Esophagus muscularis mucosa (tissue), 4 donors: ENCODE results near the gene AOAH. TPM values are rescaled to one million over a fixed set of nuclear protein-coding genes. Genes with fewer than 3 reads are reported as not detected.
"Not testable (repeated sequence)": the region's sequence is repeated elsewhere in the genome, so short reads cannot be mapped to it uniquely, and the experiment has no call there.

Experiments used
- DNase-seq: peaks from one replicate; pipeline ENCODE4 v3.0.0-alpha.2; 2017; ENCODE audit errors: extremely low spot score
- H3K27ac ChIP-seq, 4 donors: fragments of 200-600 bp; sonication (generic); replicated peaks in 1 of 4; 1 replicate in 3 of 4; 2 replicates in 1 of 4; pipeline ENCODE4 v1.5.1; 2016 to 2019; ENCODE audit warnings: mild to moderate bottlenecking in 1 of 4
- H3K27me3 ChIP-seq, 4 donors: fragments of 200-600 bp; sonication (generic); one replicate each; pipeline versions ENCODE4 v1.5.1 to v1.6.0; 2016 to 2019
- H3K36me3 ChIP-seq, 4 donors: fragments of 200-600 bp; sonication (generic); one replicate each; pipeline ENCODE4 v1.5.1; 2016 to 2019
- H3K4me1 ChIP-seq, 4 donors: fragments of 200-600 bp; sonication (generic); one replicate each; pipeline ENCODE4 v1.5.1; 2016 to 2019
- H3K4me3 ChIP-seq, 4 donors: fragments of 200-600 bp; sonication (generic); 1 replicate in 2 of 4; 2 replicates in 2 of 4; pipeline ENCODE4 v1.5.1; 2016 to 2019; ENCODE audit warnings: mild to moderate bottlenecking in 4 of 4, moderate library complexity in 1 of 4
- H3K9me3 ChIP-seq, 4 donors: fragments of 200-600 bp; sonication (generic); 1 replicate in 3 of 4; 2 replicates in 1 of 4; pipeline ENCODE4 v1.5.1; 2016 to 2019
- EP300 ChIP-seq: sonication (generic); formaldehyde crosslinking; IDR thresholded peaks from one replicate; pipeline ENCODE4 v1.6.1; 2017; ENCODE audit warnings: antibody characterized with exemption
- POLR2A ChIP-seq: fragments of 450-650 bp; IDR thresholded peaks from one replicate; pipeline ENCODE4 v1.6.1; 2017; ENCODE audit warnings: antibody characterized with exemption, moderate library complexity, mild to moderate bottlenecking, low read depth
- POLR2AphosphoS5 ChIP-seq, 2 donors: sonication (generic); formaldehyde crosslinking; IDR thresholded peaks; one replicate each; pipeline ENCODE4 v1.6.1; 2017; ENCODE audit warnings: antibody characterized with exemption in 2 of 2
- WGBS: methylation state at CpG from one replicate; pipeline ENCODE4 v1.1.5; 2018; 5-methylcytosine and 5-hydroxymethylcytosine counted together
- intact Hi-C: fragments of 100-400 bp; cut with DNase I; formaldehyde crosslinking; loops from one replicate; pipeline ENCODE4 v1.15.1; 2023
- total RNA-seq, 4 donors: library from RNA; depleted of rRNA; stranded (reverse); fragments of >200 nt; gene quantifications; one replicate each; pipeline versions ENCODE4 v1.1.0 to v1.2.1, GENCODE V29; 2016
- TF ChIP-seq, protein P1 (sequence below), 3 experiments: fragments of 200-600 bp in 2 of 3; fragments of 450-650 bp in 1 of 3; sonication (generic) in 2 of 3; IDR thresholded peaks; one replicate each; pipeline ENCODE4 v1.5.1; 2017 to 2019; ENCODE audit warnings: antibody characterized with exemption in 3 of 3, mild to moderate bottlenecking in 2 of 3, moderate library complexity in 1 of 3

The AOAH gene
- total RNA-seq, 4 donors from 2014 or later = 2.0 to 16.1 (median 4.5) TPM

- TF ChIP-seq POLR2AphosphoS5 (IDR thresholded peaks at IDR 0.05) = no peak
- TF ChIP-seq, protein P1, sequence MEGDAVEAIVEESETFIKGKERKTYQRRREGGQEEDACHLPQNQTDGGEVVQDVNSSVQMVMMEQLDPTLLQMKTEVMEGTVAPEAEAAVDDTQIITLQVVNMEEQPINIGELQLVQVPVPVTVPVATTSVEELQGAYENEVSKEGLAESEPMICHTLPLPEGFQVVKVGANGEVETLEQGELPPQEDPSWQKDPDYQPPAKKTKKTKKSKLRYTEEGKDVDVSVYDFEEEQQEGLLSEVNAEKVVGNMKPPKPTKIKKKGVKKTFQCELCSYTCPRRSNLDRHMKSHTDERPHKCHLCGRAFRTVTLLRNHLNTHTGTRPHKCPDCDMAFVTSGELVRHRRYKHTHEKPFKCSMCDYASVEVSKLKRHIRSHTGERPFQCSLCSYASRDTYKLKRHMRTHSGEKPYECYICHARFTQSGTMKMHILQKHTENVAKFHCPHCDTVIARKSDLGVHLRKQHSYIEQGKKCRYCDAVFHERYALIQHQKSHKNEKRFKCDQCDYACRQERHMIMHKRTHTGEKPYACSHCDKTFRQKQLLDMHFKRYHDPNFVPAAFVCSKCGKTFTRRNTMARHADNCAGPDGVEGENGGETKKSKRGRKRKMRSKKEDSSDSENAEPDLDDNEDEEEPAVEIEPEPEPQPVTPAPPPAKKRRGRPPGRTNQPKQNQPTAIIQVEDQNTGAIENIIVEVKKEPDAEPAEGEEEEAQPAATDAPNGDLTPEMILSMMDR (IDR thresholded peaks at IDR 0.05) = no peak
- no peak for TF ChIP-seq POLR2A
- no peak for TF ChIP-seq EP300
- WGBS = 70% methylated on average over 2 of the region's 2 CpGs
These were observed 72.9 kb downstream of the AOAH start for GRCh38 chr7:36651404-36651803.

DNA sequence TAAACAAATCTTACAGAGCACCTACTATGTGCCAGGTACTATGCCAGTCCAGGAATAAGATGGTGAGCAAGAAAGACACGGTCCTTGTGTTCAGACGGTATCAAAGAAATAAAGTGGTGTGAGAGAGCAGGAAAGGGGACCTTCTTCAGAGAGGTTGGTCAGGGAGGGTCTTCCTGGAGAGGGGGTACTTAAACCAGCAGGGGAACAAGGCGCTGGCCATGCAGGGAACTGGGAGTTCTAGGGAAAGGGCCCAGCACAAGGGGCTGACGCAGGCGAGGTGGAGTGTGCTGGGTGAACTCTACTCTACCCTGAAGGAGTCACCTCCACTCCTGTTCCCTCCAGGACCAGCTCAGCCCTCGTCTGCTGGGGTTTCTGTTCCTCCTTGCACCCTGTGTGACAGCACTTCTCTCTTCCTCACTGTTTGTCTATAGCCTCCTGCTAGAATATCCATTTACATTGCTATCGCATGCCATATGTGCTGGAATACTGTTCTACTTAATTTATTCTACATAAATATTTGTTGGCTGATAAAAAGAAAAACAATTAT is 73.5 kb downstream of the AOAH start:
- WGBS = 80% methylated on average over 7 of the region's 7 CpGs
- H3K4me3 ChIP-seq = no peak overlapping the region
- TF ChIP-seq POLR2A (no peak), POLR2AphosphoS5 (IDR thresholded peaks at IDR 0.05) (no peak), EP300 (no peak)
- TF ChIP-seq, protein P1 (IDR thresholded peaks at IDR 0.05) = no peak

More at GRCh38 chr7:36651404-36651803, 72.9 kb downstream of the AOAH start:
- Histone ChIP-seq H3K4me1 (peaks cover 0 to 18% (median 14%) of the 10 kb centered on the region in 4 donors), H3K9me3 (no peaks in the 10 kb centered on the region), H3K36me3 (no peaks in the 10 kb centered on the region), H3K4me3 (no peak overlapping the region), H3K27ac (no peak overlapping the region), H3K27me3 (no peaks in the 10 kb centered on the region)
- intact Hi-C loops = no loop called here
- peak; percentile 19 for DNase-seq

GRCh38 chr7:36650320-36650719 is 74.0 kb downstream of the AOAH start:
- DNase-seq = peak; percentile 17
- 92% methylated on average over 4 of the region's 4 CpGs for WGBS
- Histone ChIP-seq H3K27ac (no peak overlapping the region), H3K9me3 (no peaks in the 10 kb centered on the region), H3K4me1 (peaks cover 0 to 18% (median 14%) of the 10 kb centered on the region in 4 donors), H3K27me3 (no peaks in the 10 kb centered on the region), H3K4me3 (no peak overlapping the region), H3K36me3 (no peaks in the 10 kb centered on the region)
- no peak for TF ChIP-seq POLR2AphosphoS5 (IDR thresholded peaks at IDR 0.05)
- TF ChIP-seq POLR2A = no peak
- TF ChIP-seq EP300 = no peak
- TF ChIP-seq, protein P1 (IDR thresholded peaks at IDR 0.05) = no peak
- intact Hi-C loops = no loop called here

More for the DNA sequence above, 73.5 kb downstream of the AOAH start:
- no peaks in the 10 kb centered on the region for H3K36me3 ChIP-seq
- H3K4me1 ChIP-seq = peaks cover 0 to 18% (median 14%) of the 10 kb centered on the region in 4 donors
- H3K27me3 ChIP-seq = no peaks in the 10 kb centered on the region
- DNase-seq = peak; percentile 53
- H3K27ac ChIP-seq = no peak overlapping the region
- intact Hi-C loops = no loop called here
- no peaks in the 10 kb centered on the region for H3K9me3 ChIP-seq

GRCh38 chr7:36649319-36649718 is 75.0 kb downstream of the AOAH start:
- intact Hi-C loops, H3K36me3 ChIP-seq, H3K9me3 ChIP-seq, H3K27me3 ChIP-seq, DNase-seq, H3K4me3 ChIP-seq, H3K27ac ChIP-seq: not testable (repeated sequence)
- WGBS = 96% methylated on average over 6 of the region's 6 CpGs
- H3K4me1 ChIP-seq = peaks cover 0 to 18% (median 14%) of the 10 kb centered on the region in 4 donors

- no peaks in the 10 kb centered on the region for H3K27me3 ChIP-seq
- H3K4me3 ChIP-seq = no peak overlapping the region
- H3K36me3 ChIP-seq = no peaks in the 10 kb centered on the region
- intact Hi-C loops = no loop called here
- DNase-seq = no peak
- no peak for TF ChIP-seq POLR2A
- TF ChIP-seq, protein P1 (IDR thresholded peaks at IDR 0.05) = no peak
- TF ChIP-seq POLR2AphosphoS5 (IDR thresholded peaks at IDR 0.05) = no peak
- no peak for TF ChIP-seq EP300
- peaks cover 0 to 11% (median 9%) of the 10 kb centered on the region in 4 donors for H3K4me1 ChIP-seq
- no peaks in the 10 kb centered on the region for H3K9me3 ChIP-seq
- no peak overlapping the region for H3K27ac ChIP-seq
These were observed 75.9 kb downstream of the AOAH start for GRCh38 chr7:36648441-36648840.
